HepG2 (cell line): ENCODE measurements around the gene SSH3. TPM values are rescaled to one million over a fixed set of nuclear protein-coding genes. Genes with fewer than 3 reads are reported as not detected.

ENCODE experiments used
- ATAC-seq: fragments of 200-7000 bp; cut with Tn5 transposase; 3 replicates; pipeline ENCODE4 v1.9.1; 2020; ENCODE audit warnings: mild to moderate bottlenecking, moderate library complexity
- BruUV-seq: library from RNA; stranded (reverse); fragments of 400-500 nt; replicated peaks from 2 replicates; lab custom pipeline; 2021; lab: Mats Ljungman, UMichigan
- CTCF ChIA-PET: fragments of 300-600 bp; formaldehyde crosslinking; extraction: SDS; loops from one replicate; lab custom pipeline; 2021; ENCODE audit warnings: low total read pairs, inconsistent platforms, low intra/inter-chr PET ratio; lab: Yijun Ruan, JAX
- POLR2A ChIA-PET: fragments of 350-600 bp; sonication (Branson Sonifier 250); formaldehyde crosslinking; loops from one replicate; lab custom pipeline; 2020; ENCODE audit warnings: antibody characterized with exemption, inconsistent platforms; lab: Yijun Ruan, JAX
- DNase-seq: peaks from one replicate; pipeline ENCODE4 v3.0.0-alpha.2; 2015; ENCODE audit warnings: low spot score
- FAIRE-seq: peaks from 3 replicates; lab custom pipeline; 2011; peaks lifted over from hg19 to GRCh38; lab: Jason Lieb, UNC
- H2AFZ ChIP-seq: one replicate; pipeline ENCODE4 v1.6.1; 2011; ENCODE audit warnings: low read length, inconsistent platforms
- H3K27ac ChIP-seq: fragments of 300-600 bp; 3 replicates; pipeline ENCODE4 v1.8.0; 2011; ENCODE audit warnings: mixed run types, mild to moderate bottlenecking, mixed read lengths, low read length, inconsistent platforms; ENCODE audit not compliant: insufficient read depth; ENCODE audit errors: extremely low read length
- H3K27me3 ChIP-seq, 2 experiments: fragments of 200-600 bp in 1 of 2; 2 replicates in 1 of 2; 3 replicates in 1 of 2; pipeline versions ENCODE4 v1.6.0 to v1.8.0; 2011; ENCODE audit warnings: low read length in 2 of 2, mild to moderate bottlenecking in 2 of 2, moderate library complexity in 2 of 2, inconsistent platforms in 1 of 2; ENCODE audit not compliant: insufficient read depth in 2 of 2, control insufficient read depth in 1 of 2
- H3K36me3 ChIP-seq, 2 experiments: fragments of 200-600 bp in 1 of 2; replicated peaks in 1 of 2; 2 replicates in 1 of 2; 3 replicates in 1 of 2; pipeline versions ENCODE4 v1.5.1 to v1.8.0; 2011; ENCODE audit warnings: low read length in 2 of 2, inconsistent platforms in 1 of 2; ENCODE audit not compliant: insufficient read depth in 2 of 2, control insufficient read depth in 1 of 2
- H3K4me1 ChIP-seq: 2 replicates; pipeline ENCODE4 v1.5.1; 2012; ENCODE audit warnings: low read length, inconsistent platforms; ENCODE audit not compliant: insufficient read depth
- H3K4me2 ChIP-seq: 2 replicates; pipeline ENCODE4 v1.6.0; 2011; ENCODE audit warnings: low read depth, low read length, inconsistent platforms
- H3K4me3 ChIP-seq, 3 experiments: fragments of 200-600 bp in 1 of 3; sonication (generic), shearing (Covaris generic) in 1 of 3; replicated peaks in 1 of 3; 2 replicates each; pipeline ENCODE4 v1.5.1; 2011 to 2016; ENCODE audit warnings: low read length in 3 of 3, inconsistent platforms in 2 of 3, low read depth in 2 of 3, mild to moderate bottlenecking in 2 of 3, control low read depth in 1 of 3, mixed read lengths in 1 of 3; ENCODE audit not compliant: insufficient read depth in 1 of 3
- H3K79me2 ChIP-seq: one replicate; pipeline ENCODE4 v1.6.1; 2011; ENCODE audit warnings: low read length, inconsistent platforms; ENCODE audit not compliant: insufficient read depth
- H3K9ac ChIP-seq: 2 replicates; pipeline ENCODE4 v1.6.0; 2011; ENCODE audit warnings: mild to moderate bottlenecking, low read depth, low read length, inconsistent platforms; ENCODE audit not compliant: insufficient read depth
- H3K9me3 ChIP-seq: 2 replicates; pipeline ENCODE4 v1.5.1; 2012; ENCODE audit warnings: mild to moderate bottlenecking, low read length
- H4K20me1 ChIP-seq: 2 replicates; pipeline ENCODE4 v1.6.0; 2011; ENCODE audit warnings: inconsistent platforms, mild to moderate bottlenecking, low read length, moderate library complexity; ENCODE audit not compliant: insufficient read depth
- DPF2 ChIP-seq: sonication (generic); formaldehyde crosslinking; IDR thresholded peaks from 2 replicates; pipeline ENCODE4 v1.4.0; 2020; ENCODE audit warnings: mild to moderate bottlenecking, low read depth, missing genetic modification reagents, borderline replicate concordance
- GATAD1 ChIP-seq: IDR thresholded peaks from 2 replicates; pipeline ENCODE4 v1.6.1; 2016; ENCODE audit warnings: missing genetic modification reagents, missing compliant biosample characterization
- MED1 ChIP-seq: sonication (generic); formaldehyde crosslinking; IDR thresholded peaks from 2 replicates; pipeline ENCODE4 v1.4.0; 2020; ENCODE audit warnings: missing genetic modification reagents
- NCOR1 ChIP-seq: fragments of 200-600 bp; sonication (generic); IDR thresholded peaks from 2 replicates; pipeline ENCODE4 v1.7.0; 2017; ENCODE audit warnings: antibody characterized with exemption, low read length, borderline replicate concordance
- SIX4 ChIP-seq: sonication (generic); formaldehyde crosslinking; IDR thresholded peaks from 2 replicates; pipeline ENCODE4 v1.4.0; 2020; ENCODE audit warnings: missing genetic modification reagents
- SMC3 ChIP-seq: IDR thresholded peaks from 2 replicates; pipeline ENCODE4 v1.6.1; 2011; ENCODE audit warnings: low read length, improper control_type of control experiment
- YEATS2 ChIP-seq: sonication (generic); formaldehyde crosslinking; IDR thresholded peaks from 2 replicates; pipeline ENCODE4 v1.4.0; 2020; ENCODE audit warnings: missing genetic modification reagents, borderline replicate concordance
- ZC3H4 ChIP-seq: sonication (generic); formaldehyde crosslinking; IDR thresholded peaks from 2 replicates; pipeline ENCODE4 v1.4.0; 2020; ENCODE audit warnings: missing genetic modification reagents, borderline replicate concordance
- ZGPAT ChIP-seq: IDR thresholded peaks from 2 replicates; pipeline ENCODE4 v1.6.1; 2016; ENCODE audit warnings: mild to moderate bottlenecking
- ZKSCAN8 ChIP-seq: IDR thresholded peaks from 2 replicates; pipeline ENCODE4 v1.6.1; 2016; ENCODE audit warnings: borderline replicate concordance, missing genetic modification reagents, missing compliant biosample characterization
- ZNF34 ChIP-seq: sonication (generic); formaldehyde crosslinking; IDR thresholded peaks from 2 replicates; pipeline ENCODE4 v1.4.0; 2020; ENCODE audit warnings: mild to moderate bottlenecking, missing genetic modification reagents, borderline replicate concordance
- ZNF773 ChIP-seq: sonication (generic); formaldehyde crosslinking; IDR thresholded peaks from 2 replicates; pipeline ENCODE4 v1.4.0; 2020; ENCODE audit warnings: missing genetic modification reagents, borderline replicate concordance
- ZSCAN22 ChIP-seq: sonication (generic); formaldehyde crosslinking; IDR thresholded peaks from 2 replicates; pipeline ENCODE4 v1.4.0; 2020; ENCODE audit warnings: mild to moderate bottlenecking, missing genetic modification reagents
- WGBS: methylation state at CpG from one replicate; pipeline ENCODE4 v1.1.6; 2017; ENCODE audit warnings: low lambda C conversion rate; 5-methylcytosine and 5-hydroxymethylcytosine counted together
- in situ Hi-C: cut with HindIII; loops from 2 replicates; pipeline ENCODE4 v1.10.0; 2017; ENCODE audit warnings: low pct_unique_long_range_greater_than_20kb; ENCODE audit not compliant: extremely low pct_ligation_motif_present
- intact Hi-C: fragments of 100-400 bp; cut with micrococcal nuclease; formaldehyde crosslinking; loops from one replicate; pipeline ENCODE4 v1.10.0; 2022; ENCODE audit not compliant: unreplicated experiment
- polyA plus RNA-seq, 8 experiments: library from polyadenylated mRNA; depleted of rRNA in 3 of 8; stranded (reverse) in 7 of 8; unstranded in 1 of 8; fragments of >200 nt; fragmentation: Illumina TruSeq in 4 of 8; extraction: Trizol in 4 of 8; gene quantifications; 2 replicates each; pipeline versions ENCODE4 v1.2.1 to v1.2.3, GENCODE V29; 2011 to 2016; ENCODE audit warnings: low read depth in 4 of 8, missing spikeins in 1 of 8, mixed read lengths in 1 of 8; ENCODE audit not compliant: insufficient read depth in 1 of 8
- total RNA-seq, 5 experiments: library from RNA; depleted of rRNA; stranded (reverse); fragments of >200 nt; fragmentation: Illumina TruSeq; extraction: Trizol; gene quantifications; 2 replicates each; pipeline ENCODE4 v1.2.3, GENCODE V29; 2016; ENCODE audit warnings: low read depth in 1 of 5
- TF ChIP-seq, protein P1 (sequence below): sonication (generic); formaldehyde crosslinking; IDR thresholded peaks from 2 replicates; pipeline ENCODE4 v1.5.0; 2020; ENCODE audit warnings: missing genetic modification reagents, mild to moderate bottlenecking, borderline replicate concordance

The SSH3 gene
- total and polyA plus RNA-seq, 2 of the 13 experiments (the other 11 are each of a cell fraction or from before 2014, with no cell fraction given) = 12.4 to 18.8 TPM

- H3K79me2 ChIP-seq = no peaks in the 10 kb centered on the region
- no peaks in the 10 kb centered on the region for H3K9me3 ChIP-seq
- intact Hi-C loops (no loop called here), in situ Hi-C loops (no loop called here)
- 67% methylated on average over 7 of the region's 8 CpGs for WGBS
- DNase-seq = no peak
- no peak overlapping the region for H3K9ac ChIP-seq
- no peaks in the 10 kb centered on the region for H3K27me3 ChIP-seq
- H3K36me3 ChIP-seq = no peaks in the 10 kb centered on the region
- ChIA-PET POLR2A (interaction anchor here (0.7 to 2.5 kb wide), 4 partner anchors 9 to 46 kb away, joined by 4 to 11 read pairs (median 7); partner anchors contain the start of genes CLCF1, POLD4 and RAD9A), CTCF (interaction anchor here (1.8 kb wide), 1 partner anchor 37 kb away, joined by 6 read pairs; no protein-coding TSS in a partner anchor)
- no peak overlapping the region for H2AFZ ChIP-seq
- peaks cover 16% of the 10 kb centered on the region for H3K4me1 ChIP-seq
- peak; percentile 62 for ATAC-seq
- H3K27ac ChIP-seq = no peak overlapping the region
- H4K20me1 ChIP-seq = no peaks in the 10 kb centered on the region
- H3K4me3 ChIP-seq = no peak overlapping the region
- no peak overlapping the region for H3K4me2 ChIP-seq
- FAIRE-seq = no peak
- BruUV-seq = no TSS peak
- no peak for TF ChIP-seq ZC3H4 (CRISPR knock-in tag)
- no peak for TF ChIP-seq ZNF34
- TF ChIP-seq YEATS2 (CRISPR knock-in tag) = no peak
- TF ChIP-seq MED1 (CRISPR knock-in tag) = no peak
- TF ChIP-seq SMC3 = no peak
- TF ChIP-seq, protein P1, sequence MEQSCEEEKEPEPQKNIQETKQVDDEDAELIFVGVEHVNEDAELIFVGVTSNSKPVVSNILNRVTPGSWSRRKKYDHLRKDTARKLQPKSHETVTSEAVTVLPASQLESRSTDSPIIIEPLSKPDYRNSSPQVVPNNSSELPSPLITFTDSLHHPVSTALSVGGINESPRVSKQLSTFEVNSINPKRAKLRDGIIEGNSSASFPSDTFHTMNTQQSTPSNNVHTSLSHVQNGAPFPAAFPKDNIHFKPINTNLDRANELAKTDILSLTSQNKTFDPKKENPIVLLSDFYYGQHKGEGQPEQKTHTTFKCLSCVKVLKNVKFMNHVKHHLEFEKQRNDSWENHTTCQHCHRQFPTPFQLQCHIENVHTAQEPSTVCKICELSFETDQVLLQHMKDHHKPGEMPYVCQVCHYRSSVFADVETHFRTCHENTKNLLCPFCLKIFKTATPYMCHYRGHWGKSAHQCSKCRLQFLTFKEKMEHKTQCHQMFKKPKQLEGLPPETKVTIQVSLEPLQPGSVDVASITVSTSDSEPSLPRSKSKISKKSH (CRISPR knock-in tag) = no peak
- no peak for TF ChIP-seq ZSCAN22 (CRISPR knock-in tag)
- no peak for TF ChIP-seq GATAD1 (CRISPR knock-in tag)
- no peak for TF ChIP-seq NCOR1
- TF ChIP-seq ZNF773 = no peak
- no peak for TF ChIP-seq DPF2 (CRISPR knock-in tag)
- no peak for TF ChIP-seq ZGPAT (CRISPR knock-in tag)
- no peak for TF ChIP-seq ZKSCAN8 (CRISPR knock-in tag)
- no peak for TF ChIP-seq SIX4
- TF ChIP-seq, all 625 proteins: peak for 0
These were observed 42.1 kb downstream of the SSH3 start for GRCh38 chr11:67345247-67345919.
